Heart left ventricle (tissue), 13 donors: ENCODE data around the gene TNFSF15.

ENCODE experiments used
- CTCF ChIP-seq, 12 donors: fragments of 200-600 bp; sonication (generic) in 4 of 12; IDR thresholded peaks; one replicate each; pipeline versions ENCODE4 v1.5.0 to v1.8.0; 2018 to 2022; ENCODE audit warnings: antibody characterized with exemption in 12 of 12, mild to moderate bottlenecking in 5 of 12
- POLR2A ChIP-seq, 2 donors: fragments of 450-650 bp; IDR thresholded peaks; one replicate each; pipeline ENCODE4 v1.6.1; 2017; ENCODE audit warnings: antibody characterized with exemption in 2 of 2, mild to moderate bottlenecking in 2 of 2, moderate library complexity in 2 of 2
- donor health status: ischemic (EF 13 %, LVEDD 7.1; RV severe dilation, severe dysfunction).
- donor health status: DM: no; HTN: yes; CAD: no.
- donor health status: DM: no; HTN: no; CAD: no.
- donor health status: ischemic (EF 25% LVEDD 6.9; RV normal size, moderate dysfunction).
- donor health status: ischemic (EF 25% LVEDD 5.7; RV mildly dilated, moderate dysfunction).
- donor health status: ischemic (EF 35%, LVEDD 5.7; RV mildly dilated, moderate dysfunction).
- donor health status: nonischemic (EF 11% LVEDD 7.7; RV severe dilation, severe dysfunction).
- donor health status: DM: yes; HTN: yes; CAD: no.
- donor health status: PGD.
- donor health status: ischemic (EF 29% LVEDD 5.4; RV normal size, mild dysfunction).
- donor health status: nonischemic (EF 23%, LVEDD 6.1; RV moderate dilation, normal function).

GRCh38 chr9:114804505-114804904 is 1.3 kb downstream of the TNFSF15 start:
- no peak for TF ChIP-seq POLR2A (IDR thresholded peaks at IDR 0.05)
- TF ChIP-seq CTCF (IDR thresholded peaks at IDR 0.05) = no peak
